Karpas-422 (cell line): Measurements from ENCODE around the gene C3AR1. TPM values are rescaled to one million over a fixed set of nuclear protein-coding genes. Genes with fewer than 3 reads are reported as not detected.

ENCODE experiments used
- DNase-seq: peaks from one replicate; pipeline ENCODE4 v3.0.0-alpha.2; 2015
- H2AFZ ChIP-seq: fragments of 200-600 bp; sonication (generic); 2 replicates; pipeline ENCODE4 v1.6.1; 2014; ENCODE audit warnings: antibody characterized with exemption, low read length, mixed read lengths
- H3K27ac ChIP-seq: fragments of 200-600 bp; sonication (generic); 2 replicates; pipeline ENCODE4 v1.5.1; 2014; ENCODE audit warnings: mild to moderate bottlenecking, low read length, moderate library complexity
- H3K27me3 ChIP-seq: fragments of 200-600 bp; sonication (generic); 2 replicates; pipeline ENCODE4 v1.6.1; 2014; ENCODE audit warnings: low read length, mixed read lengths
- H3K36me3 ChIP-seq: fragments of 200-600 bp; sonication (generic); 2 replicates; pipeline ENCODE4 v1.6.1; 2014; ENCODE audit warnings: low read length, mixed read lengths; ENCODE audit not compliant: insufficient read depth
- H3K4me1 ChIP-seq: fragments of 200-600 bp; sonication (generic); 2 replicates; pipeline ENCODE4 v1.6.1; 2014; ENCODE audit warnings: mild to moderate bottlenecking, low read length, mixed read lengths
- H3K4me2 ChIP-seq: fragments of 200-600 bp; sonication (generic); 2 replicates; pipeline ENCODE4 v1.6.1; 2014; ENCODE audit warnings: low read length, low read depth, mild to moderate bottlenecking; ENCODE audit not compliant: poor library complexity, severe bottlenecking
- H3K4me3 ChIP-seq: fragments of 200-600 bp; sonication (generic); 2 replicates; pipeline ENCODE4 v1.5.1; 2014; ENCODE audit warnings: mild to moderate bottlenecking, antibody characterized with exemption, low read length, mixed read lengths
- H3K79me2 ChIP-seq: fragments of 200-600 bp; sonication (generic); 2 replicates; pipeline ENCODE4 v1.6.1; 2014; ENCODE audit warnings: mild to moderate bottlenecking, low read length, mixed read lengths
- H3K9ac ChIP-seq: fragments of 200-600 bp; sonication (generic); 2 replicates; pipeline ENCODE4 v1.6.0; 2014; ENCODE audit warnings: low read length
- H3K9me2 ChIP-seq: fragments of 200-600 bp; sonication (generic), shearing (Covaris generic); replicated peaks from 2 replicates; pipeline ENCODE4 v1.6.0; 2014; ENCODE audit warnings: mild to moderate bottlenecking, low read length, moderate library complexity; ENCODE audit not compliant: insufficient read depth
- H3K9me3 ChIP-seq: fragments of 300-700, 200-600 bp; sonication (generic); 2 replicates; pipeline ENCODE4 v1.6.1; 2014; ENCODE audit warnings: low read length, mixed read lengths
- H4K20me1 ChIP-seq: fragments of 200-600 bp; sonication (generic); 2 replicates; pipeline ENCODE4 v1.6.1; 2014; ENCODE audit warnings: mild to moderate bottlenecking, antibody characterized with exemption, low read length, low read depth; ENCODE audit not compliant: insufficient read depth
- total RNA-seq: library from RNA; depleted of rRNA; stranded (reverse); fragments of >200 nt; shearing (Covaris generic); gene quantifications from 2 replicates; pipeline ENCODE4 v1.2.3, GENCODE V29; 2014; ENCODE audit warnings: low replicate concordance; rRNA removed

The C3AR1 gene
- total RNA-seq, 1 experiment from 2014 or later, result 2.2 TPM

DNA sequence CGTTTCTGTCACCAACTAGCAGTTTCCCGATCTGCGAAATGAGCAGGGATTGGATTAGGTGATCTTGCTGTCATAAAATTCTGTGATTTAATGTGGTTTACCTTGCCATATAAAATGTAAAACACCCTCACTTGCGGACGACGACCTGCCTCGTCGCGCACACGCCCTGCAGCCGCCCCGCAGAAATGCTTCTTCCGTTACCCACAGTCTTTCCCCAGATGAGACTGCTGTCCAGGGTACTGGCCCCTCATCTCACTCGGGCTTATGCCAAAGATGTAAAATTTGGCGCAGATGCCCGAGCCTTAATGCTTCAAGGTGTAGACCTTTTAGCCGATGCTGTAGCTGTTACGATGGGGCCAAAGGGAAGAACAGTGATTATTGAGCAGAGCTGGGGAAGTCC is 51.3 kb downstream of the C3AR1 start:
- Histone ChIP-seq H3K4me1 (peaks cover 14% of the 10 kb centered on the region), H3K9me2 (no peaks in the 10 kb centered on the region), H3K4me2 (no peak overlapping the region), H3K27ac (no peak overlapping the region), H3K9ac (no peak overlapping the region), H2AFZ (no peak overlapping the region), H3K36me3 (no peaks in the 10 kb centered on the region), H3K27me3 (no peaks in the 10 kb centered on the region), H3K4me3 (no peak overlapping the region), H3K79me2 (no peaks in the 10 kb centered on the region), H3K9me3 (no peaks in the 10 kb centered on the region), H4K20me1 (no peaks in the 10 kb centered on the region)
- no peak for DNase-seq

- no peaks in the 10 kb centered on the region for H3K9me2 ChIP-seq
- H3K4me3 ChIP-seq, result no peak overlapping the region
- no peak overlapping the region for H3K9ac ChIP-seq
- no peak overlapping the region for H2AFZ ChIP-seq
- DNase-seq, result no peak
- H3K4me2 ChIP-seq, result no peak overlapping the region
- H3K4me1 ChIP-seq, result no peaks in the 10 kb centered on the region
- H3K27ac ChIP-seq, result no peak overlapping the region
- H3K27me3 ChIP-seq, result no peaks in the 10 kb centered on the region
- no peaks in the 10 kb centered on the region for H4K20me1 ChIP-seq
- H3K79me2 ChIP-seq, result no peaks in the 10 kb centered on the region
- no peaks in the 10 kb centered on the region for H3K9me3 ChIP-seq
- H3K36me3 ChIP-seq, result no peaks in the 10 kb centered on the region
Observed at GRCh38 chr12:8012651-8013309, 53.4 kb downstream of the C3AR1 start.

DNA sequence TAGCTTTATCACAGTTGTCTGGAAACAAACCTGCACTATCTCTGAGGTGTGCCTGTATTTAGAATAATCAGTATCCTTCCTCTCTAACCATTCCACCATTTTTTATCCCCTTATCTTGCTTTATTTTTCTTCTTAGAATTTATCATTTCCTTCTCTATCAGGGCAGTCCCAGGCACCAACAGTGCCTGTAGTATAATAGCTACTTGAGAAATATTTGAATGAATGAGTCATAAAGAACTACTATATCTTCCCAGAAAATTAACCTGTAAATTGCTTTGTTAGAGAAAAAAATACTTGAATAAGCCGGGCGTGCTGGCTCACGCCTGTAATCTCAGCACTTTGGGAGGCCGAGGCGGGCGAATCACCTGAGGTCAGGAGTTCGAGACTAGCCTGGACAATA is 54.8 kb downstream of the C3AR1 start:
- H3K27ac ChIP-seq, result no peak overlapping the region
- H3K9me2 ChIP-seq, result no peaks in the 10 kb centered on the region
- H2AFZ ChIP-seq, result no peak overlapping the region
- H3K9me3 ChIP-seq, result no peaks in the 10 kb centered on the region
- H3K4me2 ChIP-seq, result no peak overlapping the region
- H4K20me1 ChIP-seq, result no peaks in the 10 kb centered on the region
- no peak overlapping the region for H3K4me3 ChIP-seq
- no peak for DNase-seq
- no peaks in the 10 kb centered on the region for H3K27me3 ChIP-seq
- H3K36me3 ChIP-seq, result no peaks in the 10 kb centered on the region
- no peaks in the 10 kb centered on the region for H3K4me1 ChIP-seq
- H3K9ac ChIP-seq, result no peak overlapping the region
- H3K79me2 ChIP-seq, result no peaks in the 10 kb centered on the region

Other genes with a start within 250 kb of the C3AR1 start
- not detected in 2 replicates for gene SLC2A14, start 193.4 kb downstream of the C3AR1 start, total RNA-seq
- gene SLC2A3, start 130.2 kb downstream of the C3AR1 start, total RNA-seq, result 20.1 and 38.2 TPM in 2 replicates
- gene FOXJ2, start 33.6 kb downstream of the C3AR1 start, total RNA-seq, result 8.5 and 9.0 TPM in 2 replicates
- gene NECAP1, start 15.9 kb upstream of the C3AR1 start, total RNA-seq, result 33.2 and 42.8 TPM in 2 replicates
- gene CLEC4A, start 57.3 kb upstream of the C3AR1 start, total RNA-seq, result 1.4 TPM in 1 of 2 replicates, not detected in the other
- gene ZNF705A, start 90.7 kb upstream of the C3AR1 start, total RNA-seq, result 0.04 TPM in 1 of 2 replicates, not detected in the other
- not detected in 2 replicates for gene FAM90A1, start 161.3 kb upstream of the C3AR1 start, total RNA-seq